Body of pancreas (tissue), 4 donors: ENCODE data around the gene HOXC11. TPM values are rescaled to one million over a fixed set of nuclear protein-coding genes. Genes with fewer than 3 reads are reported as not detected.

ENCODE experiments used
- ATAC-seq: fragments of 150-250 bp; one replicate; pipeline ENCODE4 v1.9.1; 2016
- DNase-seq, 4 donors: peaks; one replicate each; pipeline ENCODE4 v3.0.0-alpha.2; 2019
- H3K27ac ChIP-seq, 4 donors: fragments of 200-600 bp; sonication (generic); 1 replicate in 3 of 4; 2 replicates in 1 of 4; pipeline versions ENCODE4 v1.5.1 to v1.6.1; 2016 to 2019; ENCODE audit warnings: mild to moderate bottlenecking in 1 of 4, mixed read lengths in 1 of 4, moderate library complexity in 1 of 4
- H3K27me3 ChIP-seq, 2 donors: fragments of 200-600 bp; sonication (generic); one replicate each; pipeline ENCODE4 v1.6.0; 2016; ENCODE audit warnings: mild to moderate bottlenecking in 1 of 2
- H3K36me3 ChIP-seq, 2 donors: fragments of 200-600 bp; sonication (generic); replicated peaks in 1 of 2; 2 replicates each; pipeline ENCODE4 v1.5.1; 2016; ENCODE audit warnings: low read depth in 2 of 2; ENCODE audit not compliant: insufficient read depth in 1 of 2
- H3K4me1 ChIP-seq: fragments of 200-600 bp; sonication (generic); one replicate; pipeline ENCODE4 v1.6.0; 2016
- H3K4me3 ChIP-seq, 2 donors: fragments of 200-600 bp; sonication (generic); 1 replicate in 1 of 2; 2 replicates in 1 of 2; pipeline ENCODE4 v1.5.1; 2016 to 2019
- H3K9me3 ChIP-seq, 3 donors: fragments of 200-600 bp; sonication (generic); 1 replicate in 2 of 3; 2 replicates in 1 of 3; pipeline ENCODE4 v1.5.1; 2016
- CTCF ChIP-seq, 7 experiments: fragments of 450-650 bp in 4 of 7; fragments of 200-600 bp in 3 of 7; sonication (generic) in 3 of 7; IDR thresholded peaks; one replicate each; pipeline ENCODE4 v1.5.1; 2016 to 2019; ENCODE audit warnings: antibody characterized with exemption in 7 of 7
- POLR2A ChIP-seq, 3 donors: fragments of 450-650 bp; IDR thresholded peaks; one replicate each; pipeline ENCODE4 v1.6.1; 2016; ENCODE audit warnings: antibody characterized with exemption in 3 of 3, mild to moderate bottlenecking in 2 of 3
- WGBS, 2 donors: methylation state at CpG; one replicate each; pipeline ENCODE4 v1.1.5; 2017; 5-methylcytosine and 5-hydroxymethylcytosine counted together
- intact Hi-C: fragments of 100-400 bp; cut with DNase I; formaldehyde crosslinking; loops from one replicate; pipeline ENCODE4 v1.15.1; 2023
- total RNA-seq, 2 donors: library from RNA; depleted of rRNA; stranded (reverse); fragments of >200 nt; gene quantifications; one replicate each; pipeline ENCODE4 v1.1.0, GENCODE V29; 2016

The HOXC11 gene
- total RNA-seq, 2 donors from 2014 or later: not detected

- H3K36me3 ChIP-seq: no peaks in the 10 kb centered on the region
- H3K9me3 ChIP-seq: no peaks in the 10 kb centered on the region
- peaks cover 45% of the 10 kb centered on the region for H3K4me1 ChIP-seq
- ATAC-seq (peak; percentile 24), DNase-seq (peak in 1 of 4 donors; percentile 40)
- intact Hi-C loops: no loop called here
- no peak overlapping the region for H3K27ac ChIP-seq
- WGBS, 2 donors: 13 to 16% methylated on average over 40 to 43 of the region's 48 CpGs
- TF ChIP-seq POLR2A (IDR thresholded peaks at IDR 0.05): no peak
- TF ChIP-seq CTCF (IDR thresholded peaks at IDR 0.05): no peak
- H3K4me3 ChIP-seq: no peak overlapping the region
- H3K27me3 ChIP-seq: peaks cover 11 to 77% of the 10 kb centered on the region in 2 donors
These were observed 22.7 kb downstream of the HOXC11 start for GRCh38 chr12:53995378-53996239.

DNA sequence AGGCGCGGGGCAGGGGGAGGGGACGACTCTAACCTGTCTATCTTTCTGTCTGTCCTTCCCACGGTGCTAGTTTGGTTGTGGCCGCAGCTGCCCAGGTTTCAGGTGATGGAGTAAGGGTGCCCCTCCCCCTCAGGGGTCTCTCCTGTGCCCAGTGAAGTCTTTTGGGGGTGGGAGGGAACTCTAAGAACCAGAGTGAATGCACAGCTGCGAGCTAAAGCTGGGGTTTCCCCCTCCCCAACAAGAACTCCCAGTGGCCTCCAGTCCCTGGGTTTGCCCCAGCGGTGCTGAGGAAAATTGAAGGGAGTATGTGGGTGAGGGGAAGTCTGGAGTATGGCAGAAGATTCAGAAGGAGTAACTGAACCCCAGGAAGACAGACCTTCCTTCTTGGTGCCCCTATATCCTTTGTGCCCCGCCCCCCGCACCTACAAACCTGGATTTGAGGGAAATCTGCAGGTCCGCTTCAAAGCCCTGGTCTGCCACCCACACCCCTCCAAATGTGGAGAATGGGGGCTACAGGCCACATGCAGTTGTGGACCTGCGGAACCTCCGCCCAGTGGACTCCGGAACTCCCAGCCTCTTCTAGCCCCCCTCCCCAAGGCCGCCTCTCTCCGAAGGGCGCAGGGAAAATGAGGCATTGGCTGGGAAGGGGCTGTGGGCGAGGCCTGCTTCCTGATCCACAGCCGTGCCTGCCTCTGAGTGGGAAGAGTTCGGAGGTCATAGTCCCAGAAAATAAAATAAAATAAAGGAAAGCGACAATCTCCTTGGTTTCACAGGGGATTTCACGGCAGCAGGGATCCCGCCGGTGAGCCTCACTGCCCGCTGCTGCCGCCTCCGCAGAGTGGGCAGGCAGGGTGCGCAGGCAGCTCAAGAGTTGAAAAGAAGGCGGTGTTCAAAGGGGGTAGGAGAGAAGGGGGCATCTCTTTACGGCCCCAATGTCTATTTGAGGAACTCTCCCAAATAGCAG is 23.6 kb downstream of the HOXC11 start:
- intact Hi-C loops: no loop called here

GRCh38 chr12:53997204-53998109 is 24.5 kb downstream of the HOXC11 start:
- DNase-seq (no peak), ATAC-seq (no peak)
- Histone ChIP-seq H3K9me3 (no peaks in the 10 kb centered on the region), H3K27me3 (peaks cover 11 to 85% of the 10 kb centered on the region in 2 donors), H3K4me1 (peaks cover 47% of the 10 kb centered on the region), H3K27ac (no peak overlapping the region), H3K4me3 (no peak overlapping the region), H3K36me3 (no peaks in the 10 kb centered on the region)
- whole genome bisulfite sequencing, 2 donors: 13 to 19% methylated on average over 31 to 35 of the region's 35 CpGs
- TF ChIP-seq POLR2A (IDR thresholded peaks at IDR 0.05) (no peak), CTCF (IDR thresholded peaks at IDR 0.05) (no peak)
- intact Hi-C loops: no loop called here

More for the DNA sequence above, 23.6 kb downstream of the HOXC11 start:
- H3K9me3 ChIP-seq: no peaks in the 10 kb centered on the region
- WGBS, 2 donors: 44 to 53% methylated on average over 28 to 29 of the region's 29 CpGs
- ATAC-seq (no peak), DNase-seq (no peak)
- no peak overlapping the region for H3K27ac ChIP-seq
- TF ChIP-seq CTCF (IDR thresholded peaks at IDR 0.05): no peak
- no peak overlapping the region for H3K4me3 ChIP-seq
- peaks cover 47% of the 10 kb centered on the region for H3K4me1 ChIP-seq
- H3K36me3 ChIP-seq: no peaks in the 10 kb centered on the region
- H3K27me3 ChIP-seq: peaks cover 11 to 79% of the 10 kb centered on the region in 2 donors

GRCh38 chr12:53998110-53998899 is 25.4 kb downstream of the HOXC11 start:
- Histone ChIP-seq H3K4me3 (no peak overlapping the region), H3K9me3 (no peaks in the 10 kb centered on the region), H3K27me3 (peaks cover 11 to 82% of the 10 kb centered on the region in 2 donors), H3K4me1 (peaks cover 47% of the 10 kb centered on the region), H3K36me3 (no peaks in the 10 kb centered on the region), H3K27ac (no peak overlapping the region)
- TF ChIP-seq POLR2A (IDR thresholded peaks at IDR 0.05) (no peak), CTCF (IDR thresholded peaks at IDR 0.05) (no peak)
- ATAC-seq (no peak), DNase-seq (no peak)
- WGBS, 2 donors: 11 to 19% methylated on average over 10 to 11 of the region's 11 CpGs
- intact Hi-C loops: no loop called here
